IMR-90 (cell line): ENCODE measurements around the gene ALKBH7. TPM values are rescaled to one million over a fixed set of nuclear protein-coding genes. Genes with fewer than 3 reads are reported as not detected.

Experiments
- ATAC-seq: fragments of 200-7000 bp; cut with Tn5 transposase; 2 replicates; pipeline ENCODE4 v1.9.1; 2020; ENCODE audit warnings: low read depth, mild to moderate bottlenecking, moderate library complexity
- BruUV-seq: library from RNA; stranded (reverse); fragments of 400-500 nt; replicated peaks from 2 replicates; lab custom pipeline; 2021; lab: Mats Ljungman, UMichigan
- CTCF ChIA-PET: fragments of 300-600 bp; formaldehyde crosslinking; extraction: SDS; loops from one replicate; lab custom pipeline; 2021; ENCODE audit warnings: antibody characterized with exemption; lab: Yijun Ruan, JAX
- POLR2A ChIA-PET: fragments of 300-600 bp; sonication (Branson Sonifier 250); formaldehyde crosslinking; loops from one replicate; lab custom pipeline; 2022; ENCODE audit warnings: antibody characterized with exemption; ENCODE audit not compliant: unreplicated experiment; lab: Charles Lee
- DNase-seq: peaks from one replicate; pipeline ENCODE4 v3.0.0; 2013
- H2AFZ ChIP-seq: replicated peaks from 2 replicates; pipeline ENCODE3; 2013; ENCODE audit warnings: low read length, mild to moderate bottlenecking; ENCODE audit not compliant: poor library complexity
- H2AK5ac ChIP-seq: 2 replicates; pipeline ENCODE4 v1.6.1; 2013; ENCODE audit warnings: low read depth, low read length, inconsistent platforms
- H2AK9ac ChIP-seq: replicated peaks from 2 replicates; pipeline ENCODE3; 2013; ENCODE audit warnings: mild to moderate bottlenecking, low read depth, low read length, moderate library complexity; ENCODE audit not compliant: poor library complexity
- H2BK120ac ChIP-seq: 2 replicates; pipeline ENCODE4 v1.6.1; 2013; ENCODE audit warnings: low read depth, low read length, inconsistent platforms
- H2BK15ac ChIP-seq: 3 replicates; pipeline ENCODE4 v1.6.1; 2013; ENCODE audit warnings: low read depth, low read length, inconsistent platforms
- H2BK20ac ChIP-seq: 2 replicates; pipeline ENCODE4 v1.6.1; 2013; ENCODE audit warnings: low read depth, mild to moderate bottlenecking, inconsistent platforms, low read length, moderate library complexity
- H2BK5ac ChIP-seq: 2 replicates; pipeline ENCODE4 v1.6.1; 2013; ENCODE audit warnings: mild to moderate bottlenecking, low read depth, low read length, inconsistent platforms; ENCODE audit not compliant: poor library complexity, severe bottlenecking
- H3K14ac ChIP-seq: replicated peaks from 2 replicates; pipeline ENCODE4 v1.6.1; 2013; ENCODE audit warnings: low read depth, low read length, inconsistent platforms
- H3K18ac ChIP-seq: 2 replicates; pipeline ENCODE4 v1.6.1; 2013; ENCODE audit warnings: low read depth, low read length, control low read depth
- H3K23ac ChIP-seq: 2 replicates; pipeline ENCODE4 v1.6.1; 2013; ENCODE audit warnings: low read depth, low read length, inconsistent platforms
- H3K27ac ChIP-seq: 2 replicates; pipeline ENCODE4 v1.5.1; 2013; ENCODE audit warnings: mild to moderate bottlenecking, control low read depth, low read length; ENCODE audit not compliant: insufficient read depth
- H3K27me3 ChIP-seq: 2 replicates; pipeline ENCODE4 v1.6.1; 2013; ENCODE audit warnings: low read length; ENCODE audit not compliant: control insufficient read depth, insufficient read depth
- H3K36me3 ChIP-seq: 2 replicates; pipeline ENCODE4 v1.6.1; 2013; ENCODE audit warnings: low read length, mixed read lengths; ENCODE audit not compliant: control insufficient read depth, insufficient read depth
- H3K4ac ChIP-seq: 2 replicates; pipeline ENCODE4 v1.6.1; 2013; ENCODE audit warnings: low read depth, low read length, inconsistent platforms
- H3K4me1 ChIP-seq: 2 replicates; pipeline ENCODE4 v1.6.1; 2013; ENCODE audit warnings: low read length, mixed read lengths; ENCODE audit not compliant: control insufficient read depth, insufficient read depth
- H3K4me2 ChIP-seq: 2 replicates; pipeline ENCODE4 v1.6.1; 2013; ENCODE audit warnings: low read depth, mild to moderate bottlenecking, control low read depth, low read length, moderate library complexity
- H3K4me3 ChIP-seq: 2 replicates; pipeline ENCODE4 v1.5.1; 2013; ENCODE audit warnings: low read depth, mild to moderate bottlenecking, control low read depth, low read length, moderate library complexity; ENCODE audit not compliant: insufficient read depth
- H3K56ac ChIP-seq: 2 replicates; pipeline ENCODE4 v1.6.1; 2013; ENCODE audit warnings: low read length, inconsistent platforms; ENCODE audit not compliant: insufficient read depth; ENCODE audit errors: extremely low read depth
- H3K79me1 ChIP-seq, 2 experiments: 2 replicates each; pipeline ENCODE4 v1.6.1; 2013; ENCODE audit warnings: low read length in 2 of 2, inconsistent platforms in 1 of 2, low read depth in 1 of 2
- H3K9ac ChIP-seq: 2 replicates; pipeline ENCODE4 v1.6.1; 2013; ENCODE audit warnings: low read depth, low read length, control low read depth
- H3K9me1 ChIP-seq: 2 replicates; pipeline ENCODE4 v1.6.1; 2013; ENCODE audit warnings: low read length, inconsistent platforms; ENCODE audit not compliant: insufficient read depth
- H3K9me3 ChIP-seq: 2 replicates; pipeline ENCODE4 v1.6.1; 2013; ENCODE audit warnings: low read length; ENCODE audit not compliant: control insufficient read depth, insufficient read depth
- H4K20me1 ChIP-seq: 2 replicates; pipeline ENCODE4 v1.6.1; 2013; ENCODE audit warnings: low read length, inconsistent platforms; ENCODE audit not compliant: insufficient read depth
- H4K5ac ChIP-seq: 2 replicates; pipeline ENCODE4 v1.6.1; 2013; ENCODE audit warnings: mild to moderate bottlenecking, low read depth, low read length, control low read depth
- H4K8ac ChIP-seq, 2 experiments: 2 replicates each; pipeline ENCODE4 v1.6.1; 2013; ENCODE audit warnings: low read depth in 2 of 2, low read length in 2 of 2, control low read depth in 1 of 2, inconsistent platforms in 1 of 2
- H4K91ac ChIP-seq: 2 replicates; pipeline ENCODE4 v1.6.1; 2013; ENCODE audit warnings: low read depth, low read length, inconsistent platforms; ENCODE audit not compliant: insufficient read depth
- CEBPB ChIP-seq: IDR thresholded peaks from 2 replicates; pipeline ENCODE4 v1.6.1; 2012; ENCODE audit warnings: low read depth, low read length, improper control_type of control experiment
- CHD1 ChIP-seq: IDR thresholded peaks from 2 replicates; pipeline ENCODE4 v1.6.1; 2012; ENCODE audit warnings: low read depth, low read length, improper control_type of control experiment
- CTCF ChIP-seq: conservative IDR thresholded peaks from 2 replicates; pipeline ENCODE4 v1.5.1; 2012; ENCODE audit warnings: mild to moderate bottlenecking, low read depth, low read length, improper control_type of control experiment
- ELK1 ChIP-seq: fragments of 150-350 bp; IDR thresholded peaks from 2 replicates; pipeline ENCODE4 v1.6.1; 2016; ENCODE audit warnings: low read depth, mild to moderate bottlenecking, low read length, moderate library complexity, borderline replicate concordance
- MAFK ChIP-seq: IDR thresholded peaks from 2 replicates; pipeline ENCODE4 v1.6.1; 2012; ENCODE audit warnings: low read depth, low read length, improper control_type of control experiment
- NFE2L2 ChIP-seq: fragments of 150-350 bp; IDR thresholded peaks from 2 replicates; pipeline ENCODE4 v1.6.1; 2016; ENCODE audit warnings: low read depth, mild to moderate bottlenecking, low read length
- POLR2A ChIP-seq: IDR thresholded peaks from 2 replicates; pipeline ENCODE4 v1.6.1; 2012; ENCODE audit warnings: mild to moderate bottlenecking, low read depth, low read length
- RAD21 ChIP-seq: IDR thresholded peaks from 2 replicates; pipeline ENCODE4 v1.6.1; 2012; ENCODE audit warnings: low read length, improper control_type of control experiment
- RCOR1 ChIP-seq: IDR thresholded peaks from 2 replicates; pipeline ENCODE4 v1.6.1; 2012; ENCODE audit warnings: mild to moderate bottlenecking, low read length, improper control_type of control experiment; ENCODE audit not compliant: insufficient replicate concordance
- RFX5 ChIP-seq: IDR thresholded peaks from 2 replicates; pipeline ENCODE4 v1.8.0; 2012; ENCODE audit warnings: low read depth, mild to moderate bottlenecking, low read length, moderate library complexity
- SMC3 ChIP-seq: fragments of 150-350 bp; IDR thresholded peaks from 2 replicates; pipeline ENCODE4 v1.6.1; 2016; ENCODE audit warnings: low read depth, mild to moderate bottlenecking, antibody characterized with exemption, low read length, moderate library complexity
- USF2 ChIP-seq: fragments of 150-350 bp; IDR thresholded peaks from 2 replicates; pipeline ENCODE4 v1.6.1; 2017; ENCODE audit warnings: mild to moderate bottlenecking, antibody characterized with exemption, low read length, low read depth
- WGBS, 2 experiments: methylation state at CpG; one replicate each; pipeline versions ENCODE4 v1.1.5 to v1.1.7; 2013; ENCODE audit warnings: missing lambda C conversion rate in 2 of 2; ENCODE audit not compliant: insufficient read length in 1 of 2; ENCODE audit errors: extremely low coverage in 2 of 2; 5-methylcytosine and 5-hydroxymethylcytosine counted together
- dilution Hi-C: fragments of 300-500 bp; cut with HindIII; formaldehyde crosslinking; loops from one replicate; pipeline ENCODE4 v1.14.3; 2018; ENCODE audit warnings: low sequenced_read_pairs; ENCODE audit not compliant: unreplicated experiment
- in situ Hi-C: fragments of 300-500 bp; cut with MboI; formaldehyde crosslinking; loops from 3 replicates; pipeline ENCODE4 v1.14.3; 2019; ENCODE audit warnings: low sequenced_read_pairs, inconsistent platforms, mixed read lengths
- intact Hi-C: fragments of 100-400 bp; cut with micrococcal nuclease; formaldehyde crosslinking; loops from 2 replicates; pipeline ENCODE4 v1.10.0; 2022
- polyA plus RNA-seq, 3 experiments: library from polyadenylated mRNA; depleted of rRNA; stranded (reverse); fragments of >200 nt; gene quantifications; 2 replicates each; pipeline ENCODE4 v1.2.3, GENCODE V29; 2012; ENCODE audit warnings: low replicate concordance in 1 of 3
- total RNA-seq: library from RNA; depleted of rRNA; stranded (reverse); fragments of >200 nt; gene quantifications from 2 replicates; pipeline ENCODE4 v1.2.3, GENCODE V29; 2012

ALKBH7 gene
- total and polyA plus RNA-seq, 2 of the 4 experiments (the other 2 are of a cell fraction): 9.3 to 22.5 TPM

- dilution Hi-C loops: no loop called here
- no peaks in the 10 kb centered on the region for H3K9me3 ChIP-seq
- H3K27me3 ChIP-seq: no peaks in the 10 kb centered on the region
Observed at GRCh38 chr19:6409346-6409745, 36.8 kb downstream of the ALKBH7 start.

More at GRCh38 chr19:6409346-6409745, 36.8 kb downstream of the ALKBH7 start:
- Histone ChIP-seq H2BK5ac (no peak overlapping the region), H3K4me3 (no peak overlapping the region), H3K4ac (no peak overlapping the region), H4K91ac (no peak overlapping the region), H2AFZ (no peak overlapping the region), H3K27ac (no peak overlapping the region), H2BK120ac (no peak overlapping the region), H4K8ac (no peak overlapping the region), H3K14ac (no peak overlapping the region), H3K56ac (no peak overlapping the region), H3K4me1 (no peaks in the 10 kb centered on the region), H3K9me1 (no peaks in the 10 kb centered on the region; the same call in 1 of the 2 replicates), H3K9ac (no peak overlapping the region), H3K36me3 (peaks cover 13% of the 10 kb centered on the region), H2AK5ac (no peak overlapping the region), H2BK20ac (no peak overlapping the region), H3K18ac (no peak overlapping the region), H2BK15ac (no peak overlapping the region), H4K20me1 (no peaks in the 10 kb centered on the region; the same call in 1 of the 2 replicates), H4K5ac (no peak overlapping the region), H2AK9ac (no peak overlapping the region), H3K23ac (no peak overlapping the region), H3K4me2 (no peak overlapping the region), H3K79me1 (no peaks in the 10 kb centered on the region)
- DNase-seq: no peak
- ATAC-seq: no peak
- WGBS, 2 experiments: no CpG with 5 or more reads among the region's 6 CpGs
- ChIA-PET POLR2A (no interaction called here), CTCF (no interaction called here)
- TF ChIP-seq ELK1 (no peak), RAD21 (no peak), CEBPB (no peak), CTCF (no peak), MAFK (no peak), USF2 (no peak), RCOR1 (no peak), RFX5 (no peak), CHD1 (no peak), NFE2L2 (no peak), SMC3 (no peak), POLR2A (no peak)
- intact Hi-C loops: no loop called here
- in situ Hi-C loops: no loop called here
- no TSS peak for BruUV-seq
